ENCODE measurements around the gene TNIP2. TPM values are rescaled to one million over a fixed set of nuclear protein-coding genes. Genes with fewer than 3 reads are reported as not detected.

Gene TNIP2
- total and polyA plus RNA-seq, 12 donors: 12.6 to 33.7 (median 18.4) TPM

- Histone ChIP-seq H3K4me3 (peak within 1 kb of the TSS; percentile 56 to 86 (median 79)), H3K27ac (peak within 1 kb of the TSS; percentile 58 to 96 (median 86)), H3K27me3 (no peaks in the 10 kb centered on the region), H3K4me1 (peaks cover 34 to 79% (median 69%) of the 10 kb centered on the region in 9 donors), H3K9me3 (no peaks in the 10 kb centered on the region), H3K36me3 (peaks cover 0 to 17% (median 0%) of the 10 kb centered on the region in 9 donors)
- intact Hi-C loops (cut with DNase I): loop anchor here in 1 of 10 donors (5.0 kb wide), 1 partner anchor 49 kb away; the partner anchor contains the start of gene ADD1
- peak; percentile 47 to 85 (median 69) for ATAC-seq
- TF ChIP-seq CTCF (IDR thresholded peaks at IDR 0.05): no peak
- peak; percentile 87 to 93 for DNase-seq
- WGBS, 2 donors: 6 to 9% methylated on average over 71 to 104 of the region's 104 CpGs
Measured at GRCh38 chr4:2792711-2793585, 36.8 kb upstream of the TNIP2 start, which contains the start of gene SH3BP2. Gene SH3BP2, plus strand, starts transcription at chr4:2793085. Its CDS starts 27,533 bp downstream, at chr4:2820618.

GRCh38 chr4:2792396-2792710 is 36.2 kb upstream of the TNIP2 start:
- Histone ChIP-seq H3K9me3 (no peaks in the 10 kb centered on the region), H3K4me3 (peak overlapping the region in 3 of 10 donors; percentile 13 to 81 (median 78)), H3K27ac (peak overlapping the region in 9 of 10 donors; percentile 34 to 86 (median 58)), H3K4me1 (peaks cover 28 to 79% (median 69%) of the 10 kb centered on the region in 9 donors), H3K27me3 (no peaks in the 10 kb centered on the region), H3K36me3 (peaks cover 0 to 14% (median 0%) of the 10 kb centered on the region in 9 donors)
- intact Hi-C loops (cut with DNase I): loop anchor here in 1 of 10 donors (5.0 kb wide), 1 partner anchor 50 kb away; the partner anchor contains the start of gene ADD1
- no peak for TF ChIP-seq CTCF (IDR thresholded peaks at IDR 0.05)
- ATAC-seq (no peak), DNase-seq (no peak)
- WGBS, 2 donors: 61 to 63% methylated on average over 5 to 8 of the region's 8 CpGs

- Histone ChIP-seq H3K9me3 (no peaks in the 10 kb centered on the region), H3K27me3 (no peaks in the 10 kb centered on the region), H3K36me3 (peaks cover 0 to 8% (median 0%) of the 10 kb centered on the region in 9 donors), H3K4me3 (no peak overlapping the region), H3K4me1 (peaks cover 28 to 79% (median 69%) of the 10 kb centered on the region in 9 donors), H3K27ac (peak overlapping the region in 9 of 10 donors; percentile 34 to 86 (median 58))
- no peak for TF ChIP-seq CTCF (IDR thresholded peaks at IDR 0.05)
- 93 to 95% methylated on average over 10 of the region's 10 CpGs for WGBS, 2 donors
- intact Hi-C loops (cut with DNase I): loop anchor here in 1 of 10 donors (5.0 kb wide), 1 partner anchor 51 kb away; the partner anchor contains the start of gene ADD1
- DNase-seq: peak in 1 of 2 donors; percentile 37
- no peak for ATAC-seq
Measured at GRCh38 chr4:2791518-2792395, 35.6 kb upstream of the TNIP2 start.
